HEK293 (cell line): ENCODE results near the gene CXCL5.

Experiments
- CTCF ChIP-seq: fragments of 450-650 bp; formaldehyde crosslinking; IDR thresholded peaks from 2 replicates; pipeline ENCODE4 v1.5.1; 2016; ENCODE audit warnings: missing biosample characterization, missing genetic modification characterization
- ELK4 ChIP-seq: IDR thresholded peaks from 2 replicates; pipeline ENCODE4 v1.6.1; 2011; ENCODE audit warnings: mild to moderate bottlenecking, low read depth, low read length, borderline replicate concordance
- REST ChIP-seq: fragments of 450-650 bp; formaldehyde crosslinking; IDR thresholded peaks from 2 replicates; pipeline ENCODE4 v1.5.1; 2016; ENCODE audit warnings: missing biosample characterization, missing genetic modification characterization
- SP3 ChIP-seq: fragments of 450-650 bp; formaldehyde crosslinking; IDR thresholded peaks from 2 replicates; pipeline ENCODE4 v1.5.1; 2016; ENCODE audit warnings: missing biosample characterization, missing genetic modification characterization
- ZNF211 ChIP-seq: fragments of 450-650 bp; formaldehyde crosslinking; IDR thresholded peaks from 2 replicates; pipeline ENCODE4 v1.5.1; 2016; ENCODE audit warnings: low read depth, missing biosample characterization, missing genetic modification characterization
- ZNF394 ChIP-seq: fragments of 450-650 bp; formaldehyde crosslinking; IDR thresholded peaks from 2 replicates; pipeline ENCODE4 v1.5.1; 2016; ENCODE audit warnings: missing biosample characterization, missing genetic modification characterization, mild to moderate bottlenecking, moderate library complexity, borderline replicate concordance

- no peak for TF ChIP-seq REST (tag by site-specific recombination)
- no peak for TF ChIP-seq CTCF (tag by site-specific recombination)
- no peak for TF ChIP-seq ZNF394 (tag by site-specific recombination)
- no peak for TF ChIP-seq SP3 (tag by site-specific recombination)
- no peak for TF ChIP-seq ELK4
- TF ChIP-seq ZNF211 (tag by site-specific recombination), result no peak
Measured at GRCh38 chr4:74045772-74046171, 47.3 kb upstream of the CXCL5 start.
